Measurements from ENCODE around the gene PPP1R26. TPM values are rescaled to one million over a fixed set of nuclear protein-coding genes. Genes with fewer than 3 reads are reported as not detected.

The PPP1R26 gene
- total RNA-seq, 1 experiment from 2014 or later: 32.0 TPM

GRCh38 chr9:135485832-135486231, 6.2 kb downstream of the PPP1R26 start:
- Histone ChIP-seq H4K20me1 (ENCODE audit: insufficient read depth) (no peaks in the 10 kb centered on the region), H3K4me2 (ENCODE audit: low read length) (no peak overlapping the region), H3K27me3 (ENCODE audit: insufficient read depth, low read length) (no peaks in the 10 kb centered on the region), H3K36me3 (ENCODE audit: control insufficient read depth in 1 of 2, insufficient read depth in 2 of 2, low read length in 2 of 2) (peaks cover 4 to 31% of the 10 kb centered on the region in 2 experiments; a peak in 3 of 4 replicates), H3K4me1 (ENCODE audit: control insufficient read depth in 1 of 2, insufficient read depth in 2 of 2, low read length in 2 of 2) (peaks cover 6 to 19% of the 10 kb centered on the region in 2 experiments; a peak in 3 of 4 replicates), H3K9ac (ENCODE audit: low read length) (no peak overlapping the region), H3K9me3 (ENCODE audit: control insufficient read depth in 1 of 2, insufficient read depth in 1 of 2, low read depth in 1 of 2, low read length in 2 of 2) (no peaks in the 10 kb centered on the region), H3K27ac (ENCODE audit: low read depth, low read length) (no peak overlapping the region), H3K79me2 (ENCODE audit: insufficient read depth, low read length) (peaks cover 14% of the 10 kb centered on the region), H2AFZ (ENCODE audit: low read depth, low read length, poor library complexity, severe bottlenecking) (no peak overlapping the region), H3K9me2 (ENCODE audit: insufficient read depth) (no peaks in the 10 kb centered on the region), H3K4me3 (replicated peaks in 1 of 2; ENCODE audit: low read depth in 1 of 2, low read length in 2 of 2) (no peak overlapping the region)
- ChIA-PET CTCF (interaction anchor here (1.4 kb wide), 1 partner anchor 11 kb away, joined by 3 read pairs; no protein-coding TSS in a partner anchor), POLR2A (no interaction called here), RAD21 (ENCODE audit: low non-redundant PET in 1 of 2, low total read pairs in 2 of 2, uncharacterized antibody in 2 of 2, unreplicated experiment in 2 of 2) (no interaction called here)
- ATAC-seq (no peak), DNase-seq (ENCODE audit: low read depth, low spot score) (no peak)
- intact Hi-C loops (cut with micrococcal nuclease): no loop called here
- no peak for TF ChIP-seq CEBPB (IDR thresholded peaks at IDR 0.05; ENCODE audit: low read depth)
- TF ChIP-seq EZH2phosphoT487 (IDR thresholded peaks at IDR 0.05; ENCODE audit: borderline replicate concordance): no peak
- no peak for TF ChIP-seq YY1 (IDR thresholded peaks at IDR 0.05; ENCODE audit: extremely low read depth, insufficient replicate concordance, low read depth, low read length)
- no peak for TF ChIP-seq SP1 (IDR thresholded peaks at IDR 0.05; ENCODE audit: low read depth)
- no peak for TF ChIP-seq CBX3 (IDR thresholded peaks at IDR 0.05; ENCODE audit: low read depth)
- no peak for TF ChIP-seq SIN3A (IDR thresholded peaks at IDR 0.05; ENCODE audit: low read depth)
- TF ChIP-seq, protein P1, sequence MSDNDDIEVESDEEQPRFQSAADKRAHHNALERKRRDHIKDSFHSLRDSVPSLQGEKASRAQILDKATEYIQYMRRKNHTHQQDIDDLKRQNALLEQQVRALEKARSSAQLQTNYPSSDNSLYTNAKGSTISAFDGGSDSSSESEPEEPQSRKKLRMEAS (IDR thresholded peaks at IDR 0.05): no peak
- BruUV-seq (replicated peaks): no TSS peak

- ChIA-PET RAD21 (ENCODE audit: low non-redundant PET in 1 of 2, low total read pairs in 2 of 2, uncharacterized antibody in 2 of 2, unreplicated experiment in 2 of 2) (no interaction called here), POLR2A (no interaction called here), CTCF (interaction anchor here (1.4 kb wide), 1 partner anchor 11 kb away, joined by 3 read pairs; no protein-coding TSS in a partner anchor)
- Histone ChIP-seq H3K27ac (ENCODE audit: low read depth, low read length) (no peak overlapping the region), H3K9ac (ENCODE audit: low read length) (no peak overlapping the region), H3K4me3 (replicated peaks in 1 of 2; ENCODE audit: low read depth in 1 of 2, low read length in 2 of 2) (no peak overlapping the region), H3K79me2 (ENCODE audit: insufficient read depth, low read length) (peaks cover 8% of the 10 kb centered on the region; the same call in 1 of the 2 replicates), H2AFZ (ENCODE audit: low read depth, low read length, poor library complexity, severe bottlenecking) (no peak overlapping the region), H3K36me3 (ENCODE audit: control insufficient read depth in 1 of 2, insufficient read depth in 2 of 2, low read length in 2 of 2) (peaks cover 4 to 31% of the 10 kb centered on the region in 2 experiments; a peak in 3 of 4 replicates), H3K9me2 (ENCODE audit: insufficient read depth) (no peaks in the 10 kb centered on the region), H3K27me3 (ENCODE audit: insufficient read depth, low read length) (no peaks in the 10 kb centered on the region), H4K20me1 (ENCODE audit: insufficient read depth) (no peaks in the 10 kb centered on the region), H3K9me3 (ENCODE audit: control insufficient read depth in 1 of 2, insufficient read depth in 1 of 2, low read depth in 1 of 2, low read length in 2 of 2) (no peaks in the 10 kb centered on the region), H3K4me2 (ENCODE audit: low read length) (no peak overlapping the region), H3K4me1 (ENCODE audit: control insufficient read depth in 1 of 2, insufficient read depth in 2 of 2, low read length in 2 of 2) (peaks cover 0 to 13% of the 10 kb centered on the region in 2 experiments; a peak in 3 of 4 replicates)
- BruUV-seq (replicated peaks): no TSS peak
- DNase-seq (ENCODE audit: low read depth, low spot score) (no peak), ATAC-seq (no peak)
- intact Hi-C loops (cut with micrococcal nuclease): no loop called here
- TF ChIP-seq POLR2A (IDR thresholded peaks at IDR 0.05; ENCODE audit: borderline replicate concordance, extremely low read depth, insufficient read depth, insufficient read length): no peak
- no peak for TF ChIP-seq RAD21 (IDR thresholded peaks at IDR 0.05; ENCODE audit: low read depth)
- TF ChIP-seq ZFX (IDR thresholded peaks at IDR 0.05): no peak
- TF ChIP-seq EGR1 (IDR thresholded peaks at IDR 0.05; ENCODE audit: low read depth): no peak
- TF ChIP-seq SP1 (IDR thresholded peaks at IDR 0.05; ENCODE audit: low read depth): no peak
- no peak for TF ChIP-seq ZBTB33 (IDR thresholded peaks at IDR 0.05; ENCODE audit: extremely low read depth, insufficient replicate concordance, low read length)
- no peak for TF ChIP-seq CBX3 (IDR thresholded peaks at IDR 0.05; ENCODE audit: low read depth)
- TF ChIP-seq CEBPB (IDR thresholded peaks at IDR 0.05; ENCODE audit: low read depth): no peak
- no peak for TF ChIP-seq TCF7L2 (IDR thresholded peaks at IDR 0.05; ENCODE audit: borderline replicate concordance, extremely low read depth, insufficient read depth, insufficient read length)
- no peak for TF ChIP-seq YY1 (IDR thresholded peaks at IDR 0.05; ENCODE audit: extremely low read depth, insufficient replicate concordance, low read depth, low read length)
- no peak for TF ChIP-seq EZH2 (IDR thresholded peaks at IDR 0.05)
- no peak for TF ChIP-seq JUND (IDR thresholded peaks at IDR 0.05)
- TF ChIP-seq, protein P2, sequence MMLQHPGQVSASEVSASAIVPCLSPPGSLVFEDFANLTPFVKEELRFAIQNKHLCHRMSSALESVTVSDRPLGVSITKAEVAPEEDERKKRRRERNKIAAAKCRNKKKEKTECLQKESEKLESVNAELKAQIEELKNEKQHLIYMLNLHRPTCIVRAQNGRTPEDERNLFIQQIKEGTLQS (IDR thresholded peaks at IDR 0.05): no peak
- TF ChIP-seq SRF (IDR thresholded peaks at IDR 0.05; ENCODE audit: low read depth): no peak
- no peak for TF ChIP-seq FOSL1 (IDR thresholded peaks at IDR 0.05; ENCODE audit: low read depth)
Measured at GRCh38 chr9:135486267-135487065, 6.9 kb downstream of the PPP1R26 start.

All from HCT116 (cell line).